ENCODE data around the gene MSMP. TPM values are rescaled to one million over a fixed set of nuclear protein-coding genes. Genes with fewer than 3 reads are reported as not detected.

Gene MSMP
- total RNA-seq, 2 experiments from 2014 or later: not detected

GRCh38 chr9:35748242-35748857 lies 5.7 kb downstream of the MSMP start:
- no peak for DNase-seq
- Mint-ChIP-seq H3K27me3 (no peaks in the 10 kb centered on the region), H3K27ac (peak overlapping the region; percentile 73), H3K9me3 (no peaks in the 10 kb centered on the region), H3K4me1 (peaks cover 33% of the 10 kb centered on the region), H3K36me3 (peaks cover 23% of the 10 kb centered on the region), H3K4me3 (peak overlapping the region; percentile 88)
- no peak for ATAC-seq (ENCODE audit: low read depth)
- POLR2A ChIA-PET: interaction anchor here (0.5 to 3.3 kb wide), 17 partner anchors 8 to 144 kb away, joined by 3 to 53 read pairs (median 7); partner anchors contain the start of genes CCDC107, CREB3, RMRP and SPAG8

- ATAC-seq (ENCODE audit: low read depth) (no peak), DNase-seq (no peak)
- peaks cover 19% of the 10 kb centered on the region for H3K36me3 Mint-ChIP-seq
- peaks cover 45% of the 10 kb centered on the region for H3K4me1 Mint-ChIP-seq
- H3K27me3 Mint-ChIP-seq: no peaks in the 10 kb centered on the region
- POLR2A ChIA-PET: interaction anchor here (1.8 kb wide), 1 partner anchor 14 kb away, joined by 4 read pairs; the partner anchor contains the start of genes CREB3 and TLN1
- H3K9me3 Mint-ChIP-seq: no peaks in the 10 kb centered on the region
- no peak overlapping the region for H3K27ac Mint-ChIP-seq
- peak overlapping the region; percentile 88 for H3K4me3 Mint-ChIP-seq
Measured at GRCh38 chr9:35746583-35746982, 7.5 kb downstream of the MSMP start.

- H3K9me3 Mint-ChIP-seq: no peaks in the 10 kb centered on the region
- peaks cover 17% of the 10 kb centered on the region for H3K36me3 Mint-ChIP-seq
- ATAC-seq (ENCODE audit: low read depth) (no peak), DNase-seq (no peak)
- H3K4me1 Mint-ChIP-seq: peaks cover 44% of the 10 kb centered on the region
- POLR2A ChIA-PET: interaction anchor here (1.8 kb wide), 1 partner anchor 13 kb away, joined by 4 read pairs; the partner anchor contains the start of genes CREB3 and TLN1
- no peaks in the 10 kb centered on the region for H3K27me3 Mint-ChIP-seq
- no peak overlapping the region for H3K27ac Mint-ChIP-seq
- H3K4me3 Mint-ChIP-seq: peak overlapping the region; percentile 58
Measured at GRCh38 chr9:35745569-35745968, 8.5 kb downstream of the MSMP start.

GRCh38 chr9:35743880-35744518 lies 10.1 kb downstream of the MSMP start:
- Mint-ChIP-seq H3K4me1 (peaks cover 37% of the 10 kb centered on the region), H3K27me3 (no peaks in the 10 kb centered on the region), H3K36me3 (peaks cover 17% of the 10 kb centered on the region), H3K27ac (no peak overlapping the region), H3K4me3 (no peak overlapping the region), H3K9me3 (no peaks in the 10 kb centered on the region)
- POLR2A ChIA-PET: no interaction called here
- DNase-seq (no peak), ATAC-seq (ENCODE audit: low read depth) (no peak)

- H3K27ac Mint-ChIP-seq: no peak overlapping the region
- H3K36me3 Mint-ChIP-seq: peaks cover 23% of the 10 kb centered on the region
Measured at GRCh38 chr9:35743452-35743851, 10.6 kb downstream of the MSMP start.

GRCh38 chr9:35741740-35742139 lies 12.3 kb downstream of the MSMP start:
- POLR2A ChIA-PET: interaction anchor here (0.6 to 2.3 kb wide), 4 partner anchors 10 to 125 kb away, joined by 3 to 13 read pairs (median 3); partner anchors contain the start of genes CREB3 and TLN1
- Mint-ChIP-seq H3K27me3 (no peaks in the 10 kb centered on the region), H3K4me1 (peaks cover 25% of the 10 kb centered on the region), H3K36me3 (peaks cover 22% of the 10 kb centered on the region), H3K4me3 (no peak overlapping the region), H3K27ac (no peak overlapping the region), H3K9me3 (no peaks in the 10 kb centered on the region)
- DNase-seq: no peak
- ATAC-seq (ENCODE audit: low read depth): peak; percentile 64

More at GRCh38 chr9:35743452-35743851, 10.6 kb downstream of the MSMP start:
- no peak for DNase-seq
- H3K27me3 Mint-ChIP-seq: no peaks in the 10 kb centered on the region
- ATAC-seq (ENCODE audit: low read depth): no peak
- no peaks in the 10 kb centered on the region for H3K9me3 Mint-ChIP-seq
- POLR2A ChIA-PET: no interaction called here
- H3K4me1 Mint-ChIP-seq: peaks cover 37% of the 10 kb centered on the region
- H3K4me3 Mint-ChIP-seq: no peak overlapping the region

- no peak overlapping the region for H3K4me3 Mint-ChIP-seq
- peaks cover 23% of the 10 kb centered on the region for H3K4me1 Mint-ChIP-seq
- ATAC-seq (ENCODE audit: low read depth) (no peak), DNase-seq (no peak)
- H3K36me3 Mint-ChIP-seq: peaks cover 23% of the 10 kb centered on the region
- H3K9me3 Mint-ChIP-seq: no peaks in the 10 kb centered on the region
- POLR2A ChIA-PET: interaction anchor here (1.6 to 2.3 kb wide), 2 partner anchors 8 to 9 kb away, joined by 9 to 13 read pairs; partner anchors contain the start of genes CREB3, GBA2, RGP1 and TLN1
- no peaks in the 10 kb centered on the region for H3K27me3 Mint-ChIP-seq
- H3K27ac Mint-ChIP-seq: no peak overlapping the region
Measured at GRCh38 chr9:35740243-35740642, 13.8 kb downstream of the MSMP start.

- Mint-ChIP-seq H3K36me3 (peaks cover 22% of the 10 kb centered on the region), H3K27me3 (no peaks in the 10 kb centered on the region), H3K9me3 (no peaks in the 10 kb centered on the region), H3K4me3 (no peak overlapping the region), H3K4me1 (peaks cover 22% of the 10 kb centered on the region), H3K27ac (peak overlapping the region; percentile 43)
- ATAC-seq (ENCODE audit: low read depth): no peak
- DNase-seq: no peak
- POLR2A ChIA-PET: no interaction called here
Measured at GRCh38 chr9:35738924-35739323, 15.2 kb downstream of the MSMP start.

GRCh38 chr9:35738186-35738585 lies 15.9 kb downstream of the MSMP start:
- Mint-ChIP-seq H3K36me3 (peaks cover 15% of the 10 kb centered on the region), H3K9me3 (no peaks in the 10 kb centered on the region), H3K27ac (no peak overlapping the region), H3K4me1 (peaks cover 20% of the 10 kb centered on the region), H3K4me3 (no peak overlapping the region), H3K27me3 (no peaks in the 10 kb centered on the region)
- POLR2A ChIA-PET: interaction anchor here (1.5 kb wide), 1 partner anchor 10 kb away, joined by 5 read pairs; the partner anchor contains the start of genes GBA2 and RGP1
- no peak for DNase-seq
- ATAC-seq (ENCODE audit: low read depth): no peak

- no peak for ATAC-seq (ENCODE audit: low read depth)
- POLR2A ChIA-PET: interaction anchor here (1.5 kb wide), 1 partner anchor 11 kb away, joined by 5 read pairs; the partner anchor contains the start of genes GBA2 and RGP1
- Mint-ChIP-seq H3K27me3 (no peaks in the 10 kb centered on the region), H3K4me1 (peaks cover 15% of the 10 kb centered on the region), H3K36me3 (peaks cover 14% of the 10 kb centered on the region), H3K9me3 (no peaks in the 10 kb centered on the region), H3K4me3 (no peak overlapping the region), H3K27ac (no peak overlapping the region)
- DNase-seq: no peak
Measured at GRCh38 chr9:35737143-35737542, 16.9 kb downstream of the MSMP start.

GRCh38 chr9:35736201-35736633 lies 17.9 kb downstream of the MSMP start:
- ATAC-seq (ENCODE audit: low read depth) (no peak), DNase-seq (peak; percentile 57)
- no peaks in the 10 kb centered on the region for H3K9me3 Mint-ChIP-seq
- peak overlapping the region; percentile 31 for H3K27ac Mint-ChIP-seq
- no peak overlapping the region for H3K4me3 Mint-ChIP-seq
- peaks cover 12% of the 10 kb centered on the region for H3K4me1 Mint-ChIP-seq
- peaks cover 14% of the 10 kb centered on the region for H3K36me3 Mint-ChIP-seq
- H3K27me3 Mint-ChIP-seq: no peaks in the 10 kb centered on the region
- POLR2A ChIA-PET: interaction anchor here (1.1 kb wide), 1 partner anchor 12 kb away, joined by 7 read pairs; no protein-coding TSS in a partner anchor

GRCh38 chr9:35734096-35734495 lies 20.0 kb downstream of the MSMP start:
- peaks cover 19% of the 10 kb centered on the region for H3K36me3 Mint-ChIP-seq
- H3K27ac Mint-ChIP-seq: no peak overlapping the region
- peaks cover 14% of the 10 kb centered on the region for H3K4me1 Mint-ChIP-seq
- POLR2A ChIA-PET: interaction anchor here (1.1 kb wide), 1 partner anchor 87 kb away, joined by 5 read pairs; no protein-coding TSS in a partner anchor
- DNase-seq: no peak
- no peaks in the 10 kb centered on the region for H3K9me3 Mint-ChIP-seq
- no peak for ATAC-seq (ENCODE audit: low read depth)
- H3K4me3 Mint-ChIP-seq: peak overlapping the region; percentile 5
- no peaks in the 10 kb centered on the region for H3K27me3 Mint-ChIP-seq

GRCh38 chr9:35732800-35733541 lies 21.1 kb downstream of the MSMP start:
- no peak for ATAC-seq (ENCODE audit: low read depth)
- Mint-ChIP-seq H3K27me3 (no peaks in the 10 kb centered on the region), H3K4me3 (no peak overlapping the region), H3K27ac (peak overlapping the region; percentile 92), H3K36me3 (peaks cover 12% of the 10 kb centered on the region), H3K9me3 (no peaks in the 10 kb centered on the region), H3K4me1 (peaks cover 14% of the 10 kb centered on the region)
- POLR2A ChIA-PET: interaction anchor here (0.7 to 4.0 kb wide), 21 partner anchors 8 to 653 kb away, joined by 3 to 53 read pairs (median 7); partner anchors contain the start of genes ARHGEF39, CCDC107, FANCG and GBA2
- no peak for DNase-seq
